Astrocyte of the spinal cord (primary cell): ENCODE measurements around the gene UTP14C.

ENCODE experiments used
- DNase-seq: peaks from one replicate; pipeline ENCODE4 v3.0.0; 2011; ENCODE audit warnings: low read depth, low spot score
- H3K4me3 ChIP-seq: 2 replicates; pipeline ENCODE4 v1.5.1; 2011; ENCODE audit warnings: low read depth, mild to moderate bottlenecking, low read length, moderate library complexity
- CTCF ChIP-seq: IDR thresholded peaks from 2 replicates; pipeline ENCODE4 v1.5.1; 2012; ENCODE audit warnings: low read depth, mild to moderate bottlenecking, low read length, inconsistent platforms
- in situ Hi-C: cut with HindIII; loops from 2 replicates; pipeline ENCODE4 v1.10.0; 2017; ENCODE audit warnings: low sequenced_read_pairs

Gene UTP14C

GRCh38 chr13:52002361-52002760 is 22.1 kb upstream of the UTP14C start:
- DNase-seq: no peak
- in situ Hi-C loops: no loop called here
- H3K4me3 ChIP-seq: no peak overlapping the region
- TF ChIP-seq CTCF: no peak

- DNase-seq: no peak
- TF ChIP-seq CTCF: no peak
- H3K4me3 ChIP-seq: no peak overlapping the region
- in situ Hi-C loops: no loop called here
These were observed 20.9 kb upstream of the UTP14C start for GRCh38 chr13:52003541-52003940.

GRCh38 chr13:52004511-52005170 is 19.9 kb upstream of the UTP14C start:
- in situ Hi-C loops: no loop called here
- no peak for TF ChIP-seq CTCF
- H3K4me3 ChIP-seq: no peak overlapping the region
- no peak for DNase-seq

- in situ Hi-C loops: no loop called here
These were observed 18.5 kb upstream of the UTP14C start for GRCh38 chr13:52005841-52006522.

GRCh38 chr13:52006523-52007245 is 17.8 kb upstream of the UTP14C start:
- no peak for TF ChIP-seq CTCF
- no peak for DNase-seq
- in situ Hi-C loops: no loop called here
- no peak overlapping the region for H3K4me3 ChIP-seq

More at GRCh38 chr13:52005841-52006522, 18.5 kb upstream of the UTP14C start:
- no peak for TF ChIP-seq CTCF
- DNase-seq: no peak
- H3K4me3 ChIP-seq: no peak overlapping the region

- in situ Hi-C loops: no loop called here
- no peak for DNase-seq
- TF ChIP-seq CTCF: no peak
- no peak overlapping the region for H3K4me3 ChIP-seq
These were observed 14.5 kb upstream of the UTP14C start for GRCh38 chr13:52009946-52010345.
